Peyer's patch (tissue), 4 donors: ENCODE measurements around the gene RPTOR.

Experiments
- CTCF ChIP-seq, 6 experiments: fragments of 450-650 bp in 4 of 6; fragments of 200-600 bp in 2 of 6; sonication (generic) in 1 of 6; IDR thresholded peaks; one replicate each; pipeline ENCODE4 v1.5.1; 2017 to 2019; ENCODE audit warnings: antibody characterized with exemption in 6 of 6, mild to moderate bottlenecking in 3 of 6, moderate library complexity in 1 of 6
- POLR2A ChIP-seq, 2 donors: fragments of 450-650 bp; IDR thresholded peaks; one replicate each; pipeline ENCODE4 v1.5.1; 2017; ENCODE audit warnings: antibody characterized with exemption in 2 of 2, mild to moderate bottlenecking in 2 of 2, moderate library complexity in 2 of 2

- TF ChIP-seq CTCF (IDR thresholded peaks at IDR 0.05) (no peak), POLR2A (IDR thresholded peaks at IDR 0.05) (no peak)
Measured at GRCh38 chr17:80891397-80892018, 346.9 kb downstream of the RPTOR start.
